Peyer's patch (tissue), 4 donors: ENCODE results near the gene CACNA1H.

Experiments
- POLR2A ChIP-seq, 2 donors: fragments of 450-650 bp; IDR thresholded peaks; one replicate each; pipeline ENCODE4 v1.5.1; 2017; ENCODE audit warnings: antibody characterized with exemption in 2 of 2, mild to moderate bottlenecking in 2 of 2, moderate library complexity in 2 of 2
- TF ChIP-seq, protein P1 (sequence below), 6 experiments: fragments of 450-650 bp in 4 of 6; fragments of 200-600 bp in 2 of 6; sonication (generic) in 1 of 6; IDR thresholded peaks; one replicate each; pipeline ENCODE4 v1.5.1; 2017 to 2019; ENCODE audit warnings: antibody characterized with exemption in 6 of 6, mild to moderate bottlenecking in 3 of 6, moderate library complexity in 1 of 6

DNA sequence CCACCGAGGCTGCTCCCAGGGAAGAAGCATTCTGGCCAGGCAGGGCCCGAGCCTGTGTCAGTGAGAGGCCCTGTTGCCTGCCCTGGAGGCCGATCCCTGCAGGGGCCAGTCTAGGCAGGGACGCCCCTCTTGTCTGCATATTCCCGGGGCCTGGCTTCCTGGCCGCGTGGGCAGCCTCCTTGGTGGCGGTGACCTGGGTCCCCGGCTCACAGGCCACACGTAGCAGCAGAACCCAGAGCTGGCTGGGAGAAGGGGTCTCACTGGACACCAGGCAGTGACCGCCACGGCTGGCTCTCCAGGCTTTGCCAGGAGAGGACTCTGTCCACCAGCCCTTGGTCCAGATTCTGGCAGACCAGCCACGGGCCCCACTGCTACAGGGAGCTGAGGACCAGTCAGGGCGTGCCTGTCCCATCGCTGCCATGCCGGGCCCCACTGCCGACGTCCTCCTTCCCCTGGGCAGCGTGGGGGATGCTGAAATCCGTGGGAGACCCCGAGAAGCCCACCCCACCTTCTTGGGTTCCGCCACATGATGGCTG lies 3.7 kb upstream of the CACNA1H start:
- TF ChIP-seq, protein P1, sequence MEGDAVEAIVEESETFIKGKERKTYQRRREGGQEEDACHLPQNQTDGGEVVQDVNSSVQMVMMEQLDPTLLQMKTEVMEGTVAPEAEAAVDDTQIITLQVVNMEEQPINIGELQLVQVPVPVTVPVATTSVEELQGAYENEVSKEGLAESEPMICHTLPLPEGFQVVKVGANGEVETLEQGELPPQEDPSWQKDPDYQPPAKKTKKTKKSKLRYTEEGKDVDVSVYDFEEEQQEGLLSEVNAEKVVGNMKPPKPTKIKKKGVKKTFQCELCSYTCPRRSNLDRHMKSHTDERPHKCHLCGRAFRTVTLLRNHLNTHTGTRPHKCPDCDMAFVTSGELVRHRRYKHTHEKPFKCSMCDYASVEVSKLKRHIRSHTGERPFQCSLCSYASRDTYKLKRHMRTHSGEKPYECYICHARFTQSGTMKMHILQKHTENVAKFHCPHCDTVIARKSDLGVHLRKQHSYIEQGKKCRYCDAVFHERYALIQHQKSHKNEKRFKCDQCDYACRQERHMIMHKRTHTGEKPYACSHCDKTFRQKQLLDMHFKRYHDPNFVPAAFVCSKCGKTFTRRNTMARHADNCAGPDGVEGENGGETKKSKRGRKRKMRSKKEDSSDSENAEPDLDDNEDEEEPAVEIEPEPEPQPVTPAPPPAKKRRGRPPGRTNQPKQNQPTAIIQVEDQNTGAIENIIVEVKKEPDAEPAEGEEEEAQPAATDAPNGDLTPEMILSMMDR (IDR thresholded peaks at IDR 0.05), result no peak
- no peak for TF ChIP-seq POLR2A (IDR thresholded peaks at IDR 0.05)
